ENCODE results near the gene LAPTM4A.
"Not testable (repeated sequence)": the region's sequence is repeated elsewhere in the genome, so short reads cannot be mapped to it uniquely, and the experiment has no call there.

The LAPTM4A gene

DNA sequence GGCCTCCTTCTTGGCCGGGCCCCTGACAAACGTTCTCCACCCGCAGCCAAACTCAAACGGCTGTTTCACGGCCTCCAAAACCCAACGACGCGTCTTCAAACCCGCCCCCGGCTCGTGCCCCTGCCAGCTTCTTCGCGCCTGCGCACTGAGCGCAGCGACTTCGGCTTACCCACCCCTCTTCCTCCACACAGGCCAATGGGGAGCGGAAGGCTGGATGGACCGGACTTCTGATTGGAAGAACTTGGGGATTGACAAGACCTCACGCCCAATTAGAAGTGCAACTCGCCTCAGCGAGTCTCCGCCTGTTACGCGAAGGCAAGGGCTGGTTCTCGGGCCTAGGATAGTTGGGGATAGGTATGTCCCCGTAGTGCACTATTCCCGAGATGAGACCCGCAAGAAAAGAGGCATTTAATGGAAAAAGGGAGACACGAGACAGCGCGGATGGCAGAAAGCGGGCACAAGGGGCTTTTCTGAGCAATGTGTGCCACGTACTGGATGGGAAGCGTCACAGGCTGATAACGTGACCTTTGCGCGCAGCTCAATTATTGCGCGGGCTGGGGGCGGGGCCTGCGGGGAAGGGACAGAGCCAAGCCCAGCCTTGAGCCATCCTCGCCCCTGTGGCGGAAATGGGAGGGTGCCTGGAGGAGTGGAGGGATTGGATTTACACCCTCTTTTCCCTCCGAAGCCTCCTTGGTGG, at the start of gene LAPTM4A:
TSS of gene LAPTM4A (minus strand) at position 97 of the 697 bp plus-strand sequence. CDS start 108 bp downstream, outside the sequence.
- peak; percentile 99 for DNase-seq

DNA sequence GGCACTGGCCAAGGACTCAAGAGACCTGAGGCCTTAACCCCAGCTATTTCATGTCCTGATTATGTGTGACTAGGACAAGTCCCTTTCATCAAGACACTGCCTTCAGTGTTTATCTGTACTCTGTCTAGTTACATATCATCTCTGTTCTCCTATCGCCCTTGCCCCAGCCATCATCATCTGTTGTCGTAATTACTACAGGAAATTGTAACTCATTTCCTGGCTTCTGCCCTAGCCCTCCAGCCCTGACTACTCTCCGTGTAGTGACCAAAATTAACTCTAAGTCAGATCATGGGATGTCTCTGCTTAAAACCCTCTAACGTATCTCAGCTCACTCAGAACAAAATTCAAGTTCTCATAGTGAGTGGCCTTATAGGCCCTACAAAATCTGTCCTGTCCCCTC, 49.3 kb upstream of the LAPTM4A start:
- no peak for DNase-seq

DNA sequence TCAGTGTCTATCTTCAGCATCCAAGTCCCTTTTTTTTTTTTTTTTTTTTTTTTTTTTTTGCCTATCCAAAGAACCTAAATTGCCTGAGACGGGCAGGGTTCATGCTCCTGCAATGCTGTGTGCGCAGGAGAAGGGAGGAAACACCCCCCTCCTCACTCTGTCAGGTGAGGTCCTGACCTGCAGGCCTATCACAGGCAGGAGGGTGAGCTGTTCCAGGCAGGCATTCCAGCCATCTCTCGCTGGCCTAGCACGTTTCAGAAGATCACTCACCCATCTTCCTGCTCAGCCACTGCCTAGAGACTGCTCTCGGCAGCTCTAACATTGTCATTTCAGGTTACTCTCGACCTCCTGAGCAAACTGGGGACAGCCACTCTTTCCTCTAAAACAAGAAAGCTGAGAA, 48.4 kb upstream of the LAPTM4A start:
- DNase-seq, result no peak

DNA sequence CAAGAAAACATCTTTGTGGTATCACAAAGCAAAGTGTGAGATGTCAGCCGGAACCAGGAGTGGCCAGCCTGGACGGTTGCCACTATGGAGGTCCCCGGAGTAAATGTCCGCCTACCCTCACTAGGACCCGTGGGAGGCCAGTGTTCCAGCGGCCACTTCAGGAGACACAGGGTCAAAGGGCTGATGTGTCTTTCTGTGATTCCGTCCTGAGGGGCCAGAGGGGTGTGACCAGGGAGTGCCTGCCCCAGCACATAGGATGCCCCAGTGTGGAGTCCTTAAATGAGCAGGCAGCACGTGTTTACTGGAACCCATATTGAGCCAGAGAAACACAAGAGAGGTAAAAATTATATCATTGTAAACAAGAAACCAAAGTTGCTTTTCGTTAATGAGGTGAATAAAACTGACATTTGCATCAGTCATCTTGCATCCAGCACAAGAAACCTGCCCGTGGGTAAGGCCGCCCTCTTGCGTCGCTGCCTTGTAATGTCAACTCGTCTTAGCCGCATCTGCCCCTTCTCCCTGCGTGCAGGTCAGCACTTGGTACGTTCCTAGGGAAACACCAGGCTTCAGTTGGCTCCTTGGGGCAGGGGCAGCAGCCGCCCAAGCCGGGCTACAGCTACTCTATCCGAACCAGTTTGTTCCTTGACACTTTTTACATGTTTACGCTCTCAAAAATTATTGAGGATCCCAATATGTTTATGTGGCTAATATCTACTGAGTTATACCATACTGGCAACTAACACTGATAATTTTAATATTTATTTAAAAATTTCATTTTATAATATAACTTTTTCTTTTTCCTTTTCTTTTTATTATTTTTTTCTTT, 46.7 kb upstream of the LAPTM4A start:
- DNase-seq, result peak; percentile 62

DNA sequence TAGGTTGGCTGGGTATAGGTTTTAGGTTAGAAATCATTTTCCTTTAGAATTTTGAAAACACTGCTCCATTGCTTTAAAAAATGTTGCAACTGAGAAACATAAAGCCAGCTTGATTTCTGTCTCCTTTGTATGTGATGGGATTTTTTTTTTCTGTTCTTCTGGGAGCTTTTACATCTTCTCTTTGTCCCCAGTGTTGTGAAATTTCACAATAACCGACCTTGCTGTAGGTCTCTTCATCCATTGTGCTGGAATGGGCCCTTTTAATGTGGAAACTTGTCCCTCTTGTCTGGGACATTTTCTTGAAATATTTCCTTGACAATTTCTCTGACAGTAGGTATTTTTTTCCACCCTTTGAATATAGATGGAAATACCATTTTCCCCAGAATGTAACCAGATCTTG, 44.0 kb upstream of the LAPTM4A start:
- no peak for DNase-seq

DNA sequence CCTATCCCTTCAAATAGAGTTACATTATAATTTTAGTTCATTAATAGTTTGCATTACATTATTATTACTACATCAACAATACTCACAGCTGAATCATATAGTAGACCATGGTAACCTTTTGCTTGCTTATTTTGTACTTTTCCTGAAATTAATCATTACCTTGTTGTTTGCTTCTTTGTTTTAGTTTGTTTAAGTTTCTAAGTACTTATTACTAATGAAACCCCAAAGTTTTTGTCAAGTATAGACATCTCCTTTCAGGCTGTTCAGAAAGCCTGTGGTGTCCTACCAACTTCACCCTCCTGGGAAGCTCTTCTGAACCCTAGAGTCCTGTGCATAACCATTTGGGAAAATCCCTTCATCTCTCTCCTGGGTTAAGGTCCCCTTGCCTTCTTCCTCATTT, 43.5 kb upstream of the LAPTM4A start:
- DNase-seq, result no peak

DNA sequence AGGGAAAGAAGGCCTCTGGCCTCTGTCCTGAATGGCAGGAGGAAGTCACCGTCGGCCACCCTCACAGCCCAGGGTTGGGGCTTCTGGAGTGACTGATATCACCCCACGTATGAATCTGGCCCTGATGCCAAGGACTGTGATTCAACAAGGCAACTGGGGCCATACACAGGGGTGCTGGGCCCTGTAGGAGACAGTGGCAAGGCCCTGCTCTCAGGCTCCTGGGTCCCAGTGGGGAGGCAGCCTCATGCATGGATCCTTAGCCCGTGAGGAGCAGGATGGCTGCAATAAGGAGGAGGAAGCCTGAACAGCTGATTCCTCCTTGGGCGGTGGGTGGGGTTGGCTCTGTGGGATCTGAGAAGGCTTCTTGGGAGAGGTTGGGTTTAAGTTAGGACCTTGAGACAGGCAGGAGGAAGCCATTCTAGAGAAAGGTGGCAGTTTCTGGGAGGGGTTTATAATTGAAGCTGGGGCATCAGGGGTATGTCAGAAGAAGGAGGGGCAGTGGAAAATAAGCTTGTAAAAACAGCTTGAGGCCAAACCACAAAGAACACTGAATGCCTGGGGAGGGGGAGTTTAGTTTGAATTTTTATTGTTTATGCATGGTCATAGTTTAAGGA, 42.8 kb upstream of the LAPTM4A start:
- no peak for DNase-seq

DNA sequence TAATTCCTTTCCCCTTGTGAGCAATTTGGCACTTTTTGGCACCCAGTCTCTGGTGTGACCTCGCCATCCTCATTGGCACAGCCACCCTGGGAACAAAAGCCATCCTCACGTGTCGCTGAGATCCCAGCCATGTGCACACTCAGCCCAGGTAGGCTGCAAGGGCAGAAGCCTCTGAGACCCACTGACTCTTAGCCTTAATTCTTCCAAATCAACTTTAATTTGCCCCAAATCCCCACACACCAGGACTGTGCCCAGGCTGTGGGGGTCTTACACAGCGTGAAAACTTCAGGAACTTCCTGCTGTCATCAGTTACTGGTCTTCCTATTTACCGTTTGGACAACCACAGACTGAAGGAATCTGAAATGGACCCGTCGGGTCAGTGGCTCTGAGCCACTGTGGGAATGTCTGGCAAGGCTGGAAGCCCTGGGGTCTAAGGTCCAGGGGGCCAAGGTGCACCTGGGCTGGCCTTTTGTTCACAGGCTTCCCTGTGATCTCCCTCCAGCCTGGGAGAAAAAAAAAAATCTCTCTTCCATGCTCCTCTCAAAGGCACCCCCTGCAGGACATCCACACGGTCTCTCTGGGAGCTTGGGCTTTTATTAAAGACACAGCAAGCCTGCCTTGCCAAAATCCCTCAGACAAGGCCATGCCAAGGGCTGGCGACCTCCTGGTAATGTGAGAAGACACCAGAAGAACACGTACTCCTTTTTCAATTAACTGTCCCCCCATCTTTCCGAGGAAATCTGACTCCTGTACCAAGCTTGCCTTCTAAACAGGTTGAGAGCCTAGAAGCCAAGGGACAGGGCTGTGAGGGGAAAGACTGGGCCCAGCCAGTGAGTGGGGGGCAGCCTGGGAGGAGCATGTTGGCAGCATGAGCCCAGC, 42.1 kb upstream of the LAPTM4A start:
- no peak for DNase-seq

DNA sequence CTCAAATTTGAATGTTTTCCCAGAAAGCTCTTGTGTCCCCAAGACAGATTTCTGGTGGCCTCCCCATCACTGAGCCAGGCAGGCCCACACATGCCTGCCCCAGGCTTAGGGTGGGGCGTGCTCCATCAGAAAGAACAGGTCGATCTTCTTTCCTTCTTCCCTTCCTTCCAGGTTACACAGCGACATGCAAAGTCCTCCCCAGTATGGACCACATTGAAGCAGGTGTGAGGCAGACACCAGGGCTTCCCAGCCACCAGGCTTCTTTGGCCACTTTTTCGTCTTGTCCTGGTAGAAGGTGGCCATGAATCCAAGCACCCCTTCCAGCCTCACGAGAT, 41.4 kb upstream of the LAPTM4A start:
- DNase-seq, result no peak

DNA sequence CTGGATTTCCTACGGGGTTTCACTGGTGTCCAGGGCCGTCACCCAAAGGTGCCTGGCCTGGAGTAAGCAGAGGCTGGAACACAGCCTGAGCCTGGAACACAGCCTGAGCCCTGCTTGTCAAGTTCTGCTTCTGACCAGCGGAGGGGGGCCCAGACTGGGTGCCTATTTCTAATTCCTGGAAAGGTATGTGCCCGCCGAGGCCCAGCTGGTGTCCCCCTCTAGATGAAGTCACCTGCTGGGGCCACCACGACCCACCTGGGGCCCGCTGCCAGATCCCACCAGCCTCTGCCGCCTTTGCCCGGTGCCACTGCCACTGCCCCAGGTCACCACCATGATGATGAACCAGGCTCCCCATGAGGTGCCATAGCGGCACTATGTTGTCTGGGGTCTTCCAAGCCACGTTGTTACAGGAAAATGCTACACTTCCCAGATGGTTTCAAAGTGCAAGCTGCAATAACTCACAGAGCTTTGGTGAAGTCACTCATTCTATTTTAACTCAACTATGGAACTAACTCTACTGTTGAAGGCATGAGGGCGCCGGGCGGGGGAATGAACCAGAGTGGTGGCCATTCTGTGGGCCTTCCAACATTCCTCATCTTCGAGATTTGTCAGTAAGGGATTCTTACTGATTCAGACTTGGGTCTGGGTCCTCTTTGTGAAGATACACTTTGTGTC, 40.9 kb upstream of the LAPTM4A start:
- no peak for DNase-seq

DNA sequence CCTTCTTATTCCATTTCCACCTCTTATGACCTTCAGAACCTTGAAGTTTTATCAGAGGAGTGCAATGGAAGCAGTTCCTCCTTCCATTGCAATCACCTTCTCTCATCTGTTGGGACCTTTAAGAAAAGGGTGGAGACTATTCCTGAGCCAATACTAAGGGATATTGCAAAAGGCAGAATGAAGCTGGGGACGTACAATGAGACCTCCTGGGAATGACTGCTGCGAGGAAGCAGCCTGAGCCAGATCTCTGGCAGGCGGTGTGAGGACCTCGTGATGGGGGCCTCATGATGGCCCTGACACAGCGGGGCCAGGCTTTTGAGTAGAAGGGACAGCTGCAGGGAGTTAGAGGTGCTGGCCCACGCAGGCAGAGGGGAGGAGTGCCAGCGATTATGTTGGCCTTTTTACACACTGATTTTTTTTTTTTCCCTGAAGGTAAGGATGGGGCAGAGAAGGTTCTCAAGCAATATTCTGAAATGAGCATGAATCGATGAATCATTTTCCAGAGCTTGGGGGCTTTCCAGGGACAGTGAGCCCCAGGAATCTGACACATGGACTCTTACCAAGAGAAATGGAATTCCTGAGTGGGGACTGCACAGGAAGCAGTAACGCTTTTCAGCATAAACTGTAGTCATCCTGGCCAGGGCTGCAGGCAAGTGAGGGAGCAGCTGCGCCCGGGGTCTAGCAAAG, 40.0 kb upstream of the LAPTM4A start:
- no peak for DNase-seq

DNA sequence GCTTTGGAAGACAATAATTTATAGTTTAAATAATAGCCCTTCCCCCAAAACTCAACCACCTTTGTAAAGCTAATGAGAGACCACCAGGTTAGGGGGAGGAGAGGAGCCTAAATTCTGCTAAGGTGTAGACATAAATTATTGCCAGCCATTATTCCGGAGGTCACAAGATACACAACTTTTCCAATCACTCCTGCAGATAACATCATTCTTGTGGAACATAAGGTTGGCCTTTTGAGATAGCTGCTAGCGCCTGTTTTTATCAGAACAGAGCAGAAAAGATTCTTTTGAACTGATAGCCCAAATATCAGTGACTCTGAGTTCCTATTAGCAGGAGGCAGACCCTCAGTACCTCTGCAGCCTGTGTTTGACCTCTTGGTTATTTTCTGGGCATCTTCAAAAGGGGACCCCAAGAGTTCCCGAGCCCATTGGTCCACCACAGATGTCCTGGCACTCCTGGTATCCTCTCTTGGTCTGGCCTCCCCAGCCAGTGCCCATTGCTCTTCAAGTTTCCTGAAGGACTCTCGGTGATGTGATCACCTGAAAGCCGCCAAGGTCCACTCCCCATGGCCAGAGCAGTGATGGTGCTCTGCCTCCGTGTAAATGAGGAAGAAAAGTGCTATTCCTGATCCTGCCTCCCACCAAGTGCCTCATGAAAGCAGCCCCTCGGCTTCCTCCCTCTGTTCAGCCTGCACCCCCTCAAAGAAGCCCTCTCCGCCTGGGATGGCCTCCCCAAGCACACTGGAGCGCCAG, 38.5 kb upstream of the LAPTM4A start:
- DNase-seq, result no peak

DNA sequence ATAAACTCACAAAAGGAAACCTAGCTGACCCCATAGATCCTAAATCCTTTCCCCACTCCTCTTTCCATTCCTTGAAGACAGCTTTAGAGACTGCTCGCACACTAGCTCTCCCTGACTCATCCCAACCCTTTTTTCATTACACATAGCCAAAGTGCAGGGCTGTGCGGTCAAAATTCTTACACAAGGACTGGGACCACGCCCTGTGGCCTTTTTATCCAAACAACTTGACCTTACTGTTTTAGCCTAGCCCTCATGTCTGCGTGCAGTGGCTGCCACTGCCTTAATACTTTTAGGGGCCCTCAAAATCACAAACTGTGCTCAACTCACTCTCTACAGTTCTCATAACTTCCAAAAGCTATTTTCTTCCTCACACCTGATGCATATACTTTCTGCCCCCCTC, 34.5 kb upstream of the LAPTM4A start:
- not testable (repeated sequence) for DNase-seq

DNA sequence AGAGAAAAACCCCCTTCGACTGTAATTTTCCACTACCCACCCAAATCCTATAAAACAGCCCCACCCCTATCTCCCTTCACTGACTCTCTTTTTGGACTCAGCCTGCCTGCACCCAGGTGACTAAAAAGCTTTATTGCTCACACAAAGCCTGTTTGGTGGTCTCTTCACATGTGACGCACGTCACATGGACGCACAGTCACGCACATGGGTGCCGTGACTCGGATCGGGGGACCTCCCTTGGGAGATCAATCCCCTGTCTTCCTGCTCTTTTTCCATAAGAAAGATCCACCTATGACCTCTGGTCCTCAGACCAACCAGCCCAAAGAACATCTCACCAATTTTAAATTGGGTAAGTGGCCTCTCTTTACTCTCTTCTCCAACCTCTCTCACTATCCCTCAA, 31.4 kb upstream of the LAPTM4A start:
- not testable (repeated sequence) for DNase-seq

DNA sequence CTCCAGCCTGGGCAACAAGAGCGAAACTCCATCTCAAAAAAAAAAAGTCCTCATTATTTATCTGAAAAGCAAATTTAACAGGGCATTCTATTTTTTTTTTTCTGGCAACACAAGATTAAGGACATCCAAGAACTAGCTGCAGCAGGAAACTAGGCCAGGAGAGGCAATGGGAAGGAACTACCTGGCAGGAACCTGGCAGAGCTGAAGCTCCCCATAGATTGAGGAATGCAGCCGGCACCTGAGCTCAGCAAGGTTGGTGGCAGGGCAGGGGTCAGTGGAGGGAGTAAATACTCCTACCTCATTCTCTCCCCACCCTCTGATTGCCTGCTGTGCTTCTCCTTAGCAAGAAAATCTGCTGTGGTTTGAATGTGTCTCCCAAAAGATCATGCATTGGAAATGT, 30.4 kb upstream of the LAPTM4A start:
- DNase-seq, result no peak

DNA sequence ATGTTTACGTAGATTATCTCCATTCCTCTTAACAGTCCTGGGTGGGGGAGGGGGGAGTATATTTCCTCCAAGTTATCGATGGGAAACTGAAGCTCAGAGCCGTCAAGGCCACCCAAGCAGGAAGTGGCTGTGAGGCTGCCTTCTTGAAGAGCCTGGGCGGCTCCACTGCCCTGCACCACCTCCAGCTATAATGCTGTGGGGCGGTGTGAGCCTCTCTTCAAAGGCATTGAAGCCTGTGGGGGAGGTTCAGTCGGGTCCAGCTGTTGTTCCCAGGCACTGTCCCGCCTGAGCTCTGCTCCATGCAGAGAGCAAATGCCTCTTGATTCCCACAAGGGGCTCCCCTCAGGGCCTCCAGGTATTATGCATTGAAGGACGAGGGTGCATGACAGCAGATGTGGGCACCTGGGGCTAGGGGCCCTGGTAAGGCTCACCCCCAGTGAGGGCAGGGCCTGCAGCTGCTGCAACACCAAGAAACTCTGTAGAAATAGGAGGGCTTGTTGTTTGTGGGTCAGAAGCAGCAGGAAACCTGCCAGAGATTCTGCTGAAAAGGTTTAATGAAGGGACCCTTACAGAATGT, 29.5 kb upstream of the LAPTM4A start:
- no peak for DNase-seq

DNA sequence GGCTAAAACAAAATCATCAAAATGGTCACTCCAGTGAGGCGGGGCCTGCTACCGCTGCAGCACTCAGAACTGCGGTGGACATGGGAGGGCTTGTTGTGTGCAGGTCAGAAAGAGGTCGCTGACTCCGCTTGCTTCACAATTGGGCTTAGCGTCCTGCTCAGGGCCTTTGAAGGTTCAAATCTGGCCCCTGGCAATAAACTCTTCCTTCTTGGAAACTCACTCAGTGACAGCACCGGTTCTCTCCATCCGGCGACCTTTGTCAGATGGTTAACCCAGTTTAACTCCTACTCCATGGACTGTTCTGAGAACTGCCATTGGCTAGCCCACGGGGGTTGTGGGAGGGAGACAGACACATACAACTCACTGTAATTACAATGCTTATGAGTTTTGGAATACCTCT, 29.0 kb upstream of the LAPTM4A start:
- no peak for DNase-seq

DNA sequence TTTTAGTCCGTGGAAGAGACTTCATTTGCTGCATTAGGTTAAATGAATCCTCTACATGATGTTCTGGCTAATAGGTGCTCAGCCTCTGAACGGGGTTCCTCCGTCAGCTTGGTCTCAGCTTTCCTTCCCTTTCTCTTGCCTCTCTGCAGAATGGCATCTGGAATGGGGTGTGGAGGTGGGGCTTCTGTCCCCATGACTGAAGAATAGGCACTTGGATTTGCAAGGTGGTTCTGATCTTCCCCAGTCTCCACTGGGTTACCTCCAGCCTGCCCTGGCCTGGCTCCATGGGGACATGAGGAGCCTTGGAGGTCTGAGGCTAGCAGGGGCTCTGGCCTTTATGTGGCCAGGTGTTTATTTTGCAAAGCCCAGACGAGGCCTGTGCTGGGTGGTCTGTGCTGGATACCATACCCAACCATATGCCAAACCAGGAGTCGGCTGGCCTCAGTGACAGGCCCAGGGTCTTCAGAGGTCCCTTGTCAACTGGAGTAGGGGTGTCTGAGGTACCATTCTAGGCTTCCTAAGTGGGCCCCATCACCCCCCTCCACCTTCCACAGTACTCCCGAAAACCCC, 28.2 kb upstream of the LAPTM4A start:
- DNase-seq, result no peak

DNA sequence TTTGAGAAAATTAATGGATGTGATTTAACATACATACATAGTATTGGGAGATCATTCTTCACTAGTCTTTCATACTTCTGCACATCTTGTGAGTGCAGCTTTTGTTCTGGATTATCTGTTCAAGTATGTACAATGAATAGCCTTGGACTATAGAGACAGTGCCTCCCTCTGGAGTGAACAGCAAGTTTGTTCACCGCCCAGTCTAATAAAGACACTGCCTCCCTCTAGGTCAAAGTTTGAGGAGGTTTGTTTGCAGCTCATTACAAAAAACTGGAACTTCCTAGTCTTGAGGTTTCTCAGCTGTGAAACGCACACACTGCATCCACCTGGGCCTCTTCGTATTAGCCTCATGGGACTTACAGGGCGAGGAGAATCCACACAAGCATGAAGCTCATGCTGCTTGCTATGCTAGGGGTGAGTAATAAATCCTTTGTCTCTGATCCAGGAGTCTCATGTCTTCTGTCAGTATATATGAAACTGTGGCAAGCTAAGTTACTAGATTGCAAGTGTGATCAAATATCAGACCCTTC, 26.0 kb upstream of the LAPTM4A start:
- no peak for DNase-seq

DNA sequence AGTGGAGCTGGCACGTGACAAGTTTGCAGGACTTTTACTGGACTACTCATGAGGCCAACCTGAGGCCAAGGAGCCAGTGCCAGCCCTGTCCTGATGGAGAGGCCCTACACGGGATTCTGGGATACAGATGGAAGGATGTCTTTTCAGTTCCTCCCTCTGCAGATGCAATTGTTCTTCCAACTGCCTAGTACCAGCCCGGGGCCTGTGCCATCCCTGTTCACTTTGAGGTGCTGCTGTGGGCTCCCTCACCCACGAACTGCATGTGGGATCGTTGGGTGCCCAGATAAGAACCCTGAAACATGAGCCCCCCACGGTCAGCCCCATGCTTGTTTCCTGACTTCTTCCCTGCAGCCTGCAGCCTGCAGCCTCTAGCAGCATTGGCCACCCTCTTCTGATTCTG, 25.3 kb upstream of the LAPTM4A start:
- no peak for DNase-seq
